ENCODE data around the gene ARMS2.

ARMS2 gene

DNA sequence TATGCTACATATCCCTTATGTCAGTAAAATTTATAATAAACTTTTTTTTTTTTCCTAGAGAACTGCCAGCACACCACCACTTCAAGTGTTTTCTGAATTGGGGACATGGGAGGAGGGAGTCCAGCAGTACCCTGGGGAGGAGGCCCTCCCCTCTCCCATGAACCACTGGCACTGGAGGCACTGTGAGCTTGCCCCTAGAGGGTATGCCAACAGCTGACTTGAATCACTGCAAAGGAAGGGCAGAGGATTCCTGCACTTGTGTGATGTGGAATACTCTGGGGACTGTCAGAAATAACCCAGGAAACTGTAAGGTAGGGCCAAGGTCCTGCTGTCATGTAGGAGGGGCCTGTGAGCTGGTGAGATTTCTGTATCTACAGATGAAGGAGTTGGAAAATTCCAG is 8.5 kb upstream of the ARMS2 start:
- Histone ChIP-seq H2AFZ (ENCODE audit: insufficient read depth, low read length, poor library complexity) (no peak overlapping the region), H3K4me1 (ENCODE audit: control insufficient read depth in 1 of 2, insufficient read depth in 2 of 2, low read length in 2 of 2) (peaks cover 0 to 3% of the 10 kb centered on the region in 2 experiments), H3K14ac (ENCODE audit: low read length) (no peak overlapping the region), H2BK120ac (ENCODE audit: insufficient read depth, low read length, poor library complexity) (no peak overlapping the region), H3K4me2 (ENCODE audit: low read length) (no peak overlapping the region), H3K36me3 (ENCODE audit: control insufficient read depth in 1 of 2, insufficient read depth in 2 of 2, low read length in 2 of 2) (no peaks in the 10 kb centered on the region), H3K27ac (ENCODE audit: low read depth, low read length) (no peak overlapping the region), H3K27me3 (ENCODE audit: insufficient read depth, low read length) (no peaks in the 10 kb centered on the region), H2BK5ac (ENCODE audit: low read depth, low read length, poor library complexity) (no peak overlapping the region), H3K18ac (ENCODE audit: low read length) (no peak overlapping the region), H3K4ac (ENCODE audit: low read depth, low read length) (no peak overlapping the region), H3K4me3 (ENCODE audit: low read depth, low read length) (no peak overlapping the region), H3K9ac (ENCODE audit: low read length) (no peak overlapping the region), H3K79me1 (ENCODE audit: low read length) (peaks cover 2% of the 10 kb centered on the region), H3K79me2 (ENCODE audit: control insufficient read depth, insufficient read depth, low read length, poor library complexity) (no peaks in the 10 kb centered on the region), H2BK12ac (ENCODE audit: low read length) (no peak overlapping the region), H3K23ac (ENCODE audit: low read length) (no peak overlapping the region), H3K9me3 (ENCODE audit: insufficient read depth, low read depth, low read length) (peaks cover 4% of the 10 kb centered on the region), H4K8ac (ENCODE audit: low read depth, low read length) (no peak overlapping the region), H4K12ac (ENCODE audit: low read depth, low read length) (no peak overlapping the region), H2AK5ac (ENCODE audit: low read length) (no peak overlapping the region), H4K91ac (ENCODE audit: low read depth, low read length) (no peak overlapping the region)
- DNase-seq = peak in 1 of 2 donors; percentile 54

DNA sequence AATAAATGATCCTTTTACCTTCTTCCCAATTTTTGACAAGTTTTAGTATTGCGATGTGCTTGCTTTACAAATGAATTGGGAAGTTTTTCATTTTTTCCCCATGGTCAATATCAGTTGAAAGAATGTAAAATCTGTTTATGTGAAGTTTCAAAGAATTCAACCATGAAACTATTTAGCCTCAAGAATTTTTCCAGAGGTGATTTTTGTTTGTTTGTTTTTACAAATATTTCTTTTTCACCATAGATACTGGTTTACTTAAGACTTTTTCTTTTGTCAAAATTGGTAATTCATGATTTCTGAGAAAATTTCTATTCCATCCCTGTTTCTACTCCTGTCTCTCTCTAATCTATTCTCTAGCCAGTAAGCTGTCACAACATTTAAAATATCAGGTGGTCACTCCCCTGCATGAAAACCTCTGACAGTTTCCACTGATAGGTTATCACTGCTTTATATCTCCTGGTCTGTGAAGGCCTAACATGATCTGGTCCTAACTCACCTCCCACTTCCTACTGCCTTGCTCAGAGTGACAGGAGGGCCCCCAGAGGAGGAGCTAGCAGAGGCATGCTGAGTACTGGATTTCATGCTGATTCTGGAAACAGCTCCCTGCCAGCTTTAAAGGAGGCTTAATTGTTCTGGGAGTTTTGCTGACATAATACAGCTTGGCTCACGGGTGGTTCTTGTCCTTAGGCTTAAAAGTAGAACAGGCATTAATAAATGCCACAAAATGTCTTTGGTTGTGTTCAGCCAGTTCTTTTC is 7.6 kb upstream of the ARMS2 start:
- no peak overlapping the region for H2BK5ac ChIP-seq (ENCODE audit: low read depth, low read length, poor library complexity)
- H2AK5ac ChIP-seq (ENCODE audit: low read length) = no peak overlapping the region
- H2BK12ac ChIP-seq (ENCODE audit: low read length) = no peak overlapping the region
- no peak overlapping the region for H4K91ac ChIP-seq (ENCODE audit: low read depth, low read length)
- no peak overlapping the region for H4K8ac ChIP-seq (ENCODE audit: low read depth, low read length)
- H3K36me3 ChIP-seq (ENCODE audit: control insufficient read depth in 1 of 2, insufficient read depth in 2 of 2, low read length in 2 of 2) = no peaks in the 10 kb centered on the region
- peaks cover 0 to 2% of the 10 kb centered on the region in 2 experiments for H3K4me1 ChIP-seq (ENCODE audit: control insufficient read depth in 1 of 2, insufficient read depth in 2 of 2, low read length in 2 of 2)
- WGBS (ENCODE audit: extremely low coverage, insufficient coverage, insufficient read length) = no CpG with 5 or more reads among the region's 2 CpGs
- H3K4me2 ChIP-seq (ENCODE audit: low read length) = no peak overlapping the region
- H3K18ac ChIP-seq (ENCODE audit: low read length) = no peak overlapping the region
- DNase-seq = peak; percentile 75 to 86
- H3K9ac ChIP-seq (ENCODE audit: low read length) = no peak overlapping the region
- peaks cover 3% of the 10 kb centered on the region for H3K9me3 ChIP-seq (ENCODE audit: insufficient read depth, low read depth, low read length)
- no peaks in the 10 kb centered on the region for H3K27me3 ChIP-seq (ENCODE audit: insufficient read depth, low read length)
- H3K79me2 ChIP-seq (ENCODE audit: control insufficient read depth, insufficient read depth, low read length, poor library complexity) = no peaks in the 10 kb centered on the region
- peaks cover 2% of the 10 kb centered on the region for H3K79me1 ChIP-seq (ENCODE audit: low read length)
- H2BK120ac ChIP-seq (ENCODE audit: insufficient read depth, low read length, poor library complexity) = no peak overlapping the region
- H3K23ac ChIP-seq (ENCODE audit: low read length) = no peak overlapping the region
- H3K4me3 ChIP-seq (ENCODE audit: low read depth, low read length) = no peak overlapping the region
- no peak overlapping the region for H3K14ac ChIP-seq (ENCODE audit: low read length)
- no peak overlapping the region for H3K27ac ChIP-seq (ENCODE audit: low read depth, low read length)
- H4K12ac ChIP-seq (ENCODE audit: low read depth, low read length) = no peak overlapping the region
- H3K4ac ChIP-seq (ENCODE audit: low read depth, low read length) = no peak overlapping the region
- H2AFZ ChIP-seq (ENCODE audit: insufficient read depth, low read length, poor library complexity) = no peak overlapping the region

DNA sequence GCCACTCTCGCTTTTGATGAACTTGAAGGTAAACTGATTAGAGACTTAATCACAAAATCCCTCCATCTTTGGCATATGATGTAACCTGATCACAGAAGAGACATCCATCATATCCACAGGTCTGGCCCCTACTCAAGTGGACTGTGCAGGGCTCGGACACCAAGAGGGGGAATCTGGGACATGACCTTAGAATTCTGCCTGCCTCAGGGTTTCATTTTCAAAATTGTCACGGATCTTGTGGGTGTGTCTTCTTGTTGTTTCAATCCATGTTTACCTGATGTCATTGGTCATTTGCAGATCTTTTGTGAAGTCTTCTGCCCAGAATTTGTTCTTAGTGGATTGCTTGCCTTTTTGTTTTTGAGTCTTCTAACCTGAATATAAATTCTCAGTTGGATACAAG is 5.9 kb upstream of the ARMS2 start:
- H2AFZ ChIP-seq (ENCODE audit: insufficient read depth, low read length, poor library complexity) = no peak overlapping the region
- H3K79me1 ChIP-seq (ENCODE audit: low read length) = peaks cover 2% of the 10 kb centered on the region
- no peaks in the 10 kb centered on the region for H3K27me3 ChIP-seq (ENCODE audit: insufficient read depth, low read length)
- no peak overlapping the region for H3K23ac ChIP-seq (ENCODE audit: low read length)
- no peak overlapping the region for H2BK12ac ChIP-seq (ENCODE audit: low read length)
- DNase-seq = no peak
- no peak overlapping the region for H3K4ac ChIP-seq (ENCODE audit: low read depth, low read length)
- H3K36me3 ChIP-seq (ENCODE audit: control insufficient read depth in 1 of 2, insufficient read depth in 2 of 2, low read length in 2 of 2) = no peaks in the 10 kb centered on the region
- H3K4me1 ChIP-seq (ENCODE audit: control insufficient read depth in 1 of 2, insufficient read depth in 2 of 2, low read length in 2 of 2) = no peaks in the 10 kb centered on the region
- H2BK5ac ChIP-seq (ENCODE audit: low read depth, low read length, poor library complexity) = no peak overlapping the region
- no peak overlapping the region for H4K91ac ChIP-seq (ENCODE audit: low read depth, low read length)
- no peak overlapping the region for H3K27ac ChIP-seq (ENCODE audit: low read depth, low read length)
- H4K8ac ChIP-seq (ENCODE audit: low read depth, low read length) = no peak overlapping the region
- H2AK5ac ChIP-seq (ENCODE audit: low read length) = no peak overlapping the region
- H3K18ac ChIP-seq (ENCODE audit: low read length) = no peak overlapping the region
- no CpG with 5 or more reads among the region's 3 CpGs for WGBS (ENCODE audit: extremely low coverage, insufficient coverage, insufficient read length)
- H3K14ac ChIP-seq (ENCODE audit: low read length) = no peak overlapping the region
- H2BK120ac ChIP-seq (ENCODE audit: insufficient read depth, low read length, poor library complexity) = no peak overlapping the region
- no peak overlapping the region for H3K4me2 ChIP-seq (ENCODE audit: low read length)
- H4K12ac ChIP-seq (ENCODE audit: low read depth, low read length) = no peak overlapping the region
- no peaks in the 10 kb centered on the region for H3K79me2 ChIP-seq (ENCODE audit: control insufficient read depth, insufficient read depth, low read length, poor library complexity)
- H3K9me3 ChIP-seq (ENCODE audit: insufficient read depth, low read depth, low read length) = peaks cover 3% of the 10 kb centered on the region
- no peak overlapping the region for H3K4me3 ChIP-seq (ENCODE audit: low read depth, low read length)
- no peak overlapping the region for H3K9ac ChIP-seq (ENCODE audit: low read length)

DNA sequence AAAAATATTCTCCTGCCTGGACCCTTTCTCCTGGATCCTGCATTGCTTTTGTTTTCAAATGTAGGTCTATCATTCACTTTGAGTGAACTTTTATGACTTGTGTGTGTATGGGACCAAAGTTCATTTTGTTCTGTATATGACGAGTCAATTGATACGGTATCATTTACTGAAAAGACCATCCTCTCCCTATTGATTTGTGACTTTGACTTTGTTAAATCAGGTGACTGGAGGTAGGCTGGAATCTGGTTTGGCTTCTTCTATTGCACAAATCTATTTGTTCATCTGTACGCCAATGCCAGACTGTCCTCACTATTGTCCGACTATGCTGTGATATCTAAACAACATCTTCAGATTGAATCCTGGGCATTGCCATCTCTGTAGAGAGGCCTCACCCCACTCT is 5.3 kb upstream of the ARMS2 start:
- Histone ChIP-seq H2AK5ac (ENCODE audit: low read length) (no peak overlapping the region), H4K12ac (ENCODE audit: low read depth, low read length) (no peak overlapping the region), H3K4me2 (ENCODE audit: low read length) (no peak overlapping the region), H3K79me1 (ENCODE audit: low read length) (peaks cover 2% of the 10 kb centered on the region), H3K23ac (ENCODE audit: low read length) (no peak overlapping the region), H3K27me3 (ENCODE audit: insufficient read depth, low read length) (no peaks in the 10 kb centered on the region), H3K4me3 (ENCODE audit: low read depth, low read length) (no peak overlapping the region), H3K9me3 (ENCODE audit: insufficient read depth, low read depth, low read length) (peaks cover 3% of the 10 kb centered on the region), H2BK12ac (ENCODE audit: low read length) (no peak overlapping the region), H3K14ac (ENCODE audit: low read length) (no peak overlapping the region), H3K4me1 (ENCODE audit: control insufficient read depth in 1 of 2, insufficient read depth in 2 of 2, low read length in 2 of 2) (no peaks in the 10 kb centered on the region), H3K4ac (ENCODE audit: low read depth, low read length) (no peak overlapping the region), H2AFZ (ENCODE audit: insufficient read depth, low read length, poor library complexity) (no peak overlapping the region), H3K36me3 (ENCODE audit: control insufficient read depth in 1 of 2, insufficient read depth in 2 of 2, low read length in 2 of 2) (no peaks in the 10 kb centered on the region), H4K91ac (ENCODE audit: low read depth, low read length) (no peak overlapping the region), H3K79me2 (ENCODE audit: control insufficient read depth, insufficient read depth, low read length, poor library complexity) (no peaks in the 10 kb centered on the region), H3K18ac (ENCODE audit: low read length) (no peak overlapping the region), H3K27ac (ENCODE audit: low read depth, low read length) (no peak overlapping the region), H2BK5ac (ENCODE audit: low read depth, low read length, poor library complexity) (no peak overlapping the region), H2BK120ac (ENCODE audit: insufficient read depth, low read length, poor library complexity) (no peak overlapping the region), H4K8ac (ENCODE audit: low read depth, low read length) (no peak overlapping the region), H3K9ac (ENCODE audit: low read length) (no peak overlapping the region)
- no CpG with 5 or more reads among the region's 4 CpGs for WGBS (ENCODE audit: extremely low coverage, insufficient coverage, insufficient read length)
- DNase-seq = peak in 1 of 2 donors; percentile 40

Data from trophoblast cell (in vitro differentiated cells and primary cell).